Stomach smooth muscle (tissue), 2 donors: ENCODE data around the gene MARCHF10.

Experiments
- H3K27ac ChIP-seq: one replicate; pipeline ENCODE4 v1.7.0; 2013; ENCODE audit warnings: mild to moderate bottlenecking, low read length, inconsistent platforms
- H3K27me3 ChIP-seq, 2 donors: one replicate each; pipeline ENCODE4 v1.7.0; 2013; ENCODE audit warnings: low read length in 2 of 2; ENCODE audit not compliant: insufficient read depth in 2 of 2, control insufficient read depth in 1 of 2
- H3K36me3 ChIP-seq, 2 donors: one replicate each; pipeline ENCODE4 v1.7.0; 2013; ENCODE audit warnings: low read length in 2 of 2; ENCODE audit not compliant: control insufficient read depth in 2 of 2, insufficient read depth in 2 of 2
- H3K4me1 ChIP-seq: one replicate; pipeline ENCODE4 v1.7.0; 2013; ENCODE audit warnings: low read length; ENCODE audit not compliant: control insufficient read depth, insufficient read depth
- H3K4me3 ChIP-seq, 2 donors: one replicate each; pipeline ENCODE4 v1.7.0; 2013; ENCODE audit warnings: low read length in 2 of 2
- H3K9ac ChIP-seq, 2 donors: one replicate each; pipeline ENCODE4 v1.7.0; 2013; ENCODE audit warnings: low read length in 2 of 2, mild to moderate bottlenecking in 1 of 2
- H3K9me3 ChIP-seq, 2 donors: one replicate each; pipeline ENCODE4 v1.7.0; 2013; ENCODE audit warnings: low read length in 2 of 2; ENCODE audit not compliant: control insufficient read depth in 2 of 2
- donor health status: healthy.
- donor health status: Pancreatic carcinoma.

Gene MARCHF10

GRCh38 chr17:62688398-62689160 is 119.5 kb downstream of the MARCHF10 start:
- Histone ChIP-seq H3K36me3 (peaks cover 0 to 2% of the 10 kb centered on the region in 2 donors), H3K4me3 (no peak overlapping the region), H3K9me3 (no peaks in the 10 kb centered on the region), H3K4me1 (peaks cover 2% of the 10 kb centered on the region), H3K27me3 (no peaks in the 10 kb centered on the region), H3K9ac (no peak overlapping the region), H3K27ac (no peak overlapping the region)

- no peak overlapping the region for H3K9ac ChIP-seq
- no peak overlapping the region for H3K27ac ChIP-seq
- H3K9me3 ChIP-seq = no peaks in the 10 kb centered on the region
- H3K36me3 ChIP-seq = peaks cover 0 to 2% of the 10 kb centered on the region in 2 donors
- no peaks in the 10 kb centered on the region for H3K27me3 ChIP-seq
- H3K4me3 ChIP-seq = no peak overlapping the region
- peaks cover 2% of the 10 kb centered on the region for H3K4me1 ChIP-seq
Observed at GRCh38 chr17:62687997-62688396, 120.1 kb downstream of the MARCHF10 start.

DNA sequence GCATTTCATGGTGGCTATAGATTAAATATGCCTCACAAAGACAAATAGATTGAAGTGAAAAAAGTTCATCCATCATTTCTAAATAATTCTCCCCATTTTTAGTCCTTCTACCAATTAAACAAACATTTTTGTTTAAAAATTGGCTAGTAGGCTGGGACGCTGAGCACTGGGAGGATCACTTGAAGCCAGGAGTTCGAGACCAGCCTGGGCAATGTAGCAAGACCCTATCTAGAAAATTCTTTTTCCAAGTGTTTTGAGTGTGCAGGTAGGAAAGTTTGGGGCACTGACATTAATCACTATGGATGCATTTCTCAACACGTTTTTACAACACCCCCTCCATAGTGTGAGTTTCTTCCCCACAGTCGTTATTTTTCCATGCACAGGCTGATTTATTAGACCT is 123.9 kb downstream of the MARCHF10 start:
- Histone ChIP-seq H3K4me3 (no peak overlapping the region), H3K9ac (no peak overlapping the region), H3K4me1 (no peaks in the 10 kb centered on the region), H3K36me3 (peaks cover 0 to 2% of the 10 kb centered on the region in 2 donors), H3K27me3 (no peaks in the 10 kb centered on the region), H3K27ac (no peak overlapping the region), H3K9me3 (no peaks in the 10 kb centered on the region)

- Histone ChIP-seq H3K9ac (no peak overlapping the region), H3K27me3 (no peaks in the 10 kb centered on the region), H3K27ac (no peak overlapping the region), H3K4me1 (no peaks in the 10 kb centered on the region), H3K36me3 (peaks cover 0 to 3% of the 10 kb centered on the region in 2 donors), H3K4me3 (no peak overlapping the region), H3K9me3 (no peaks in the 10 kb centered on the region)
Observed at GRCh38 chr17:62681939-62682381, 126.2 kb downstream of the MARCHF10 start.

GRCh38 chr17:62681061-62681938 is 126.8 kb downstream of the MARCHF10 start:
- H3K4me1 ChIP-seq = no peaks in the 10 kb centered on the region
- peaks cover 0 to 2% of the 10 kb centered on the region in 2 donors for H3K36me3 ChIP-seq
- H3K9me3 ChIP-seq = no peaks in the 10 kb centered on the region
- no peak overlapping the region for H3K27ac ChIP-seq
- H3K27me3 ChIP-seq = no peaks in the 10 kb centered on the region
- H3K9ac ChIP-seq = no peak overlapping the region
- H3K4me3 ChIP-seq = no peak overlapping the region

- no peak overlapping the region for H3K27ac ChIP-seq
- no peak overlapping the region for H3K4me3 ChIP-seq
- H3K4me1 ChIP-seq = peaks cover 2% of the 10 kb centered on the region
- no peaks in the 10 kb centered on the region for H3K9me3 ChIP-seq
- H3K27me3 ChIP-seq = no peaks in the 10 kb centered on the region
- peaks cover 0 to 2% of the 10 kb centered on the region in 2 donors for H3K36me3 ChIP-seq
- H3K9ac ChIP-seq = no peak overlapping the region
Observed at GRCh38 chr17:62680541-62681052, 127.5 kb downstream of the MARCHF10 start.

GRCh38 chr17:62679866-62680377 is 128.2 kb downstream of the MARCHF10 start:
- H3K27ac ChIP-seq = no peak overlapping the region

GRCh38 chr17:62678214-62678919 is 129.7 kb downstream of the MARCHF10 start:
- H3K27me3 ChIP-seq = no peaks in the 10 kb centered on the region
- H3K9me3 ChIP-seq = no peaks in the 10 kb centered on the region
- no peak overlapping the region for H3K4me3 ChIP-seq
- H3K4me1 ChIP-seq = peaks cover 8% of the 10 kb centered on the region
- H3K27ac ChIP-seq = no peak overlapping the region
- H3K36me3 ChIP-seq = peaks cover 0 to 2% of the 10 kb centered on the region in 2 donors
- H3K9ac ChIP-seq = no peak overlapping the region

More at GRCh38 chr17:62679866-62680377, 128.2 kb downstream of the MARCHF10 start:
- Histone ChIP-seq H3K27me3 (no peaks in the 10 kb centered on the region), H3K4me3 (no peak overlapping the region), H3K36me3 (peaks cover 0 to 2% of the 10 kb centered on the region in 2 donors), H3K9ac (no peak overlapping the region), H3K9me3 (no peaks in the 10 kb centered on the region), H3K4me1 (peaks cover 4% of the 10 kb centered on the region)

GRCh38 chr17:62676952-62677596 is 131.0 kb downstream of the MARCHF10 start:
- peaks cover 8% of the 10 kb centered on the region for H3K4me1 ChIP-seq
- H3K9ac ChIP-seq = no peak overlapping the region
- no peaks in the 10 kb centered on the region for H3K27me3 ChIP-seq
- no peak overlapping the region for H3K4me3 ChIP-seq
- no peak overlapping the region for H3K27ac ChIP-seq
- H3K36me3 ChIP-seq = peaks cover 0 to 2% of the 10 kb centered on the region in 2 donors
- H3K9me3 ChIP-seq = no peaks in the 10 kb centered on the region
